GM12872 (cell line): ENCODE data around the gene PDIA5.

Experiments
- CTCF ChIP-seq: IDR thresholded peaks from 3 replicates; pipeline ENCODE4 v1.5.1; 2011; ENCODE audit warnings: low read depth, mild to moderate bottlenecking, low read length, moderate library complexity; ENCODE audit not compliant: insufficient read depth

The PDIA5 gene

DNA sequence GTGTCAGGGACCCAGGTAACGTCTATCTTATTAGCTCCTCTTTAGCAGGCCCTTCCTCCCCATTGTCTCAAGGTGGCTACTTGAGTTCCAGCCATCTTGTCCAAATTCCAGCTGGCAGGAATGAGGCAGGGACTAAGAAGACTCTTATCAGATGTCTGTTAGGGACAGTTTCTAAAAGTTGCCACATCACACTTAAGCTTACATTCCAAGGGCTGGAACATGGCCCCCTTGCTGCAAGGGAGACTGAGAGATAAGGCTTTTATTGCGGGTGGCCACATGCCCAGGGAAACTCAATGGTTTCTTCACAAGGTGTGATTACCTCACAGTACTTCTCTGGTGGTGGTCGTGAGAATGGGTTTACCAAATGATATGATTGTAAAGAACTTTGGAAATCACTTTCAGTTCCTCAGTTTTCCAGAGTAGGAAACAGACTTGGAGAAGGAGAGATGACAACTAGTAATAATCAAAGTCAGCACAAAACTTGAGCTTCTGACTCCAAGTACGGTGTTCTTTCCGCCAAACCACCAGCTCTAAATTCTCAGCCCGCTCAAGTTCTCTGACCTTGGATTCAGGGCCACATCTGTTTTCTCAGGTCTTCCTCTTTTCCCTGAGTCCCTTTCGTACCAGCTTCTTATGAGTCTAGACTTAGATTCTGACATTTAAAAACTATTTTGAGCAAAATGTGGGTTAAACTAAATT, 14.2 kb downstream of the PDIA5 start:
- TF ChIP-seq CTCF: no peak

- TF ChIP-seq CTCF: no peak
Measured at GRCh38 chr3:123081718-123082369, 15.0 kb downstream of the PDIA5 start.

DNA sequence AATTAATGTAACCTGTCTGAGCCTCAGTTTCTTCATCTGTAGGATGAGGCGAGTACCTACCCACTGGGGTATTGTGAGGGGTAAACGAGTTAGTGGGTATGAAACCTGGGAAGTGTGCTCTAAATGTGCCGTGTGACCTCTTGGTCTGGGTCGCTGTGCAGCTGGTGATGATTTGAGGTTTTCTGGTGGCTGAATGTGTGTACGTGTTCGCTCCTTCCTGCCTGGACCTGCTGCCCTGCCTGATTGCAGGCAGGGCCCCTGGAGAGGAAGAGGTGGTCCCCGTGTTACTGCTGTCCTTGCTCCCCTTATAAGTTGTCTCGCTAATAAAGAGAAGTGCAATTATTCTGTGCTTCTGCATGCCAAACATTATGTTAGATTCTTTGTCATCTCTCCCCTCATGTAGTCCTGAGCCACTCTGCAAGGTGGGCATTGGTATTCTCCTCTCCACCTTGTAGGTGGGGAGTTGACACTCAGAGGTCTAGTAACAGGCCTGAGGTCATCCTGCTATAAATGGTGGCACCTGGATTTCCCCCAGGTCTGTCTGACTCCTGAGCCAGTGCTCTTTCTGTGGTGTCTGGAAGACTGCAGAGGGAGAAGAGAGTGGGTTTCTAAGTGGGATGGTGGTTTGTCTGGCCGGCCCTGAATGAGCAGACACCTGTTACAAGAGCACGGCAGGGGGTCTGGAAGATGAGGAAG, 15.7 kb downstream of the PDIA5 start:
- TF ChIP-seq CTCF: no peak

DNA sequence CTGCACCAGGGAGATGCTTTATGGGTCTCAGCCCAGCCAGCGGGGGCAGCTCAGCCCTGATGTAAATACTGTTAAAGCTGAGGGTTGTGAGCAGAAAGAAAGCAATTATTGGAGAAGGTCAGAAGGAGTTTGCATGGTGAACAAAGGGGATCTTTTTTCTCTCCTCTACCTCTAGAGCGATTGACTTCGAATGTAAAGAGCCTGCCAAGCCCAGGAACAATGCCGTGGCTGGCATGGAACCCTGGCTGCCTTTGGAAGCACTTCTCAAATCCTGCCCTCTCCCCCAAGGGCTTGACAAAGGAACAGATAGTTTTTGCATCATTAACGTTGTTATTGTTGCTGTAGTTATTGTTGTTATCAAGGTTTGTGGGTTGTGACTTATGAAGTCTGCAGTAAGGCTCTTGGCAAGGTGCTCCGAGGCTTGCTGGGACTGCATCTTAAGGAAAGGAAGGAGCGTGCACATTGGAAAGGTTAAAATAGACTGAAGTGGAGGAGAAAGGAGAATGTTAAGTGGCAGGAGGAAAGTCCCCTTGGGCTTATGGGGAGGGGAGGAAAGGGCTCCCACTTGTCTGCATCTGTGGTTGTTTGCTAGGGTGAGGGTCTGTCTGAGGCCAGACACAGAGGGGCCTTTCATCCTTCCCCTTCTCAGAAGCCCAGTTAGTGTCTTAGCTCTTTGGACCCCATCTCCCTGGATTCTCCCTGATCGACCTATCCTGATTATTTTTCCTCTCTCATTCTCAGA, 16.7 kb downstream of the PDIA5 start:
- TF ChIP-seq CTCF: no peak

DNA sequence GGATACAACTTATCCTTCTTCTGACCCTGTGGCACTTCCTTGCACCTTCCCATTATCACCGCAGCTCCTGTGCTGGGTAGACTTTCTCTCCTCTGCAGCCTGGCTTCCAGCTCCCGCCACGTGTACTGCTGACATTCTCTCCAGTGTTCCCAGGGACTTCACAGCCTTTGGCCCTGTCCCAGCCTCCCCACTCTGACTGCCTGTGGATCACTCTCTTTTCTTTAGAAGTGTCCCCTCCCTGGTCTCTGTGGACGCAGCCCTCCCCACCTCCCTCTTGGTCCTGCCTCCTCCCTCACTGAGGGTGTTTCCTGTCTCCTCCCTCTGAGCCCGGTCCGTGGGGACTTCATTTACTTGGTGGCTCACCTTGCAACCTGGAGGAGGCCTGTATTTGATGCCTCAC, 17.4 kb downstream of the PDIA5 start:
- TF ChIP-seq CTCF: no peak

DNA sequence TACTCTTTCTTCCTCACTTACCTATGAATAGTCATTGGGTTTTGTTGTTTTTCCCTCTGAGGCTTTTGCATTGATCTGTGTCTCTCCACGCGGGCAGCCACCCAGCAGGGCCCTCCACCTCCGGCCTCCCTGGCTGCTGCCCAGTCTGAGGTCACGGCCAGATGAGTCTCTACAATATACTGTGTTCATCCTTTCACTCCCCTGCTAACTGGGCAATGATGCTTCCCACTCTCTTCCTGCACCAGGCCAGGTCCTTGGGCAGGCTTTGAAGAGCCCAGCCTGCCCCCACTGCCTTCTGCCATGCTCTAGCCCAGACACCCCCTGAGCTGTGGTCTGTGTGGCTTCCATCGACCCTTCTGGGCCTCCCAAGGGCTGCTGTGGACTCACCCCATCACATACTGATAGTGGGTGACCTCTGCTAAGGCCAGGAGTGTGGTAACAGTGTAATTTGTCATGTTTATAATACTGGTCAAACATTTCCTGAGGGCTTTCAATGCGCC, 18.0 kb downstream of the PDIA5 start:
- no peak for TF ChIP-seq CTCF

GRCh38 chr3:123085293-123085931, 18.6 kb downstream of the PDIA5 start:
- no peak for TF ChIP-seq CTCF
